VCaP (cell line): ENCODE measurements around the gene PDE8B.

Source experiments
- H3K27ac ChIP-seq: fragments of 450-650 bp; 2 replicates; pipeline ENCODE4 v1.5.1; 2017
- CTCF ChIP-seq: fragments of 450-650 bp; conservative IDR thresholded peaks from 2 replicates; pipeline ENCODE4 v1.5.1; 2017; ENCODE audit warnings: mild to moderate bottlenecking, moderate library complexity

Gene PDE8B

DNA sequence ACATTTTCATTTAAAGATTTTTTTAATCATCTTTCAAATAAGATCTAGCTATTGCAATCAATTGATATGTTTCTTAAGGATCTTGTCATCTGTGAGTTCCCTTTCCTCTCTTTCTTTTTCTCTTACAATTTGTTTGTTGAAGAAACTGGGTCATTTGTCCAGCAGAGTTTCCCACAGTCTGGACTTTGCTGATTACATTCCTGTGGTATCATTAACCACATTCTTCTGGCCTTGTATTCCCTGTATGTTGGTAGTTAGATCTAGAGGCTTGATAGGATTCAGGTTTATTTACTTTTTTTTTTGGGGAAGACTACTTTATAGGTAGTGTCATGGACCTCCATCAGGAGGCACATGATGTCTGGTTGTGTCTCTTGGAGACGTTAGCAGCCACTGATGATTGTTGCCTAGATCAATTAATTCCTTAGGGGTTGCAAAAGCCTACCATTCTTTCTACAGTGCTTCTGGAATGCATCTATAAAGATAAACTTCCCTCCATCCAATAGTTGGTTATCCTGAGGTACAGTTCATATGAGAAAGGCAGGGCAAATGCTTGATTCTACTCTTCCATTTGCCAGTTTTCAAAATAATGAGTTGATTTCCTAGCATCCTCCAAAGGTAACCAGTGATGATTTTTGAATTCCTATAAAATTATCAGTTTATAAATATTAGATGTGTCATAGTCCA, 14.3 kb downstream of the PDE8B start:
- H3K27ac ChIP-seq, result no peak overlapping the region
- TF ChIP-seq CTCF, result no peak

DNA sequence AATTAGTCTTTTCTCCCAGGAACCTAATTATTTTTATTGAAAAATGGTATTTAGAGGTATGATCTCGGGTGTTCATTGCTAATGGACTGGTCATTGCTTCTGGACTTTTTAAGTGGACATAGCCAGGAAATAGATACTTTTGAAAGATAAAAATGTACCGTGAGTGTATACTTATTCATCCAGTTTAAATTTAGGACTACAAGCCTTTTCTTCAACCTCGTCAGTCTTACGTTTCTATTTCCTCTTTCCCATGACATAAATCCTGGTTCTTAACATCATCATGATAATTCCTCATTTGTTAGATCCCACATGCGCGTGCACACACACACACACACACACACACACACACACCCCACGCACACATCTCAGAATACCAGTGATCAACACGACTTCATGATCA, 15.1 kb downstream of the PDE8B start:
- TF ChIP-seq CTCF, result no peak

GRCh38 chr5:77229887-77230286, 19.4 kb downstream of the PDE8B start:
- H3K27ac ChIP-seq, result no peak overlapping the region
- no peak for TF ChIP-seq CTCF

More for the DNA sequence above, 15.1 kb downstream of the PDE8B start:
- H3K27ac ChIP-seq, result no peak overlapping the region

DNA sequence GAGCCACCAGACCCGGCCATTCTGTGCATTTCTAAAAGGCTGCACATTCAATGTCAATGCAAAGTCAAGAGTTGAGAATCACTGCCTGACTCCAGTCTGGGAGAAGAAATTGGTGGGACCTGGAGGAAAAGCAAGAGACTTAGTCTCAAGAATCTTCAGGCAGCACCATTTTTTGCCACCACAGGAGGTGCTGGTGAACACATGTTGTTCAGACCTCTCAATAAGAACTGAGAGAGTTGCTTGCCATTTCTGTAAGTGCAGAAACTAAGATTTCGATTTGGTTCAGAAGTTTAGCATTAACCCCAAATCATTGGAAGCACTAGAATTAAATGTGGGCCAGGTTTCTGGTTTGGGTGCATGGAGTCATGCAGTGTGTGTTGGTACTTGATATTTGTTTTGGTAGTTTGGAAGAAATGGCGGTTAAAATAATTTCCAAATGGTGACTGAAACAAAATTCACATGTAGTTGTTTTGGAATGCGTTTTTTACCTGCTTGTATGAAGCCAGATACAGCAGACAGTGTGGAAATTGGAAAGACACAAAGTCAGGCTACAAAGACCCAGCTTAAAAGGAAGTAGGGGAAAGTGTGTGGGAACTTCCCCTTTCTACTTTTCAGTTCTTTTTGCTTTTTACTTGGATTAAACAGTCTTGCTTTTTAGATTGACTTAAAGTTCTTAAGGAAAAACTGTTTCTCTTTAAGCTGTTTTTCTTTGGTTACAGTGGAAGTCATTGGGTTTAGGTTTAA, 20.4 kb downstream of the PDE8B start:
- no peak overlapping the region for H3K27ac ChIP-seq
- TF ChIP-seq CTCF, result no peak

- TF ChIP-seq CTCF, result no peak
- no peak overlapping the region for H3K27ac ChIP-seq
Measured at GRCh38 chr5:77231471-77232138, 21.1 kb downstream of the PDE8B start.

DNA sequence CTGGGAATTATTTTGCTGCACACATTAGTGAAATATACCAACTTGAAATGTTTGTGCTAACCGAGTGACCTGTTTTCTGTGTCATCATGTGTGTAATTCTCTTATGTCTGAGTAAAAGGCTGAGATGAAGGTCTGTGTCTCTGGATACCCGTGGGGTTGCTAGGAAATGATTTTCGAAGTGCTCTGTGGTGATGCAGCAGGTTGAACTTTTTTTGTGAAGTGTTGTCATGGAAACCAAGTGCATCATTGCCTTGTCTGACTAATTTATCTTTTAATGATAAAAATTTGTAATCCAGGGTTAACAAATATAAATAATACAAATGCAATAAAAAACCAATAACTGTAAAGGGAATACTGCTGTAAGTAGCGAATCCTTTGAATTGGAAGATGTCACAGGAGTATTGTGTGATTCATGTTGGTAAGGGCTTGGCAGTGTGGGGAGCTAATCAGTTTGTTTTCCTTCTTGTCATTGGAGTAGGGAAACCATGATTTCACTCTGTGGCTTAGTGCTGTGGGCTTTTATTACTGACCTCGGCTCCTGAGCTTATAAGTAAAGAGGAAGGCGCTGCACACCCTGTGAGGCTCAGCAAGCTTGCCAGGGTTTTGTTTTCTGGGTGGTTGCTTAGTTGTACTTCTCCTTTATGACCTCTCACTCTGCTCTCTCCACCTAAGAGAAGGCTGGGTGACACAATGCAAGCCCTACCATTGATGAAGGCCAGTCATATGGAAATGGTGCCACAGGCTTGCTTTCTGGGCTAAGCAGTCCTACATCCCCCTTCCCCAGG, 22.3 kb downstream of the PDE8B start:
- no peak for TF ChIP-seq CTCF
- no peak overlapping the region for H3K27ac ChIP-seq
